IPS-NIHi7 (cell line): ENCODE data around the gene CCBE1.

Experiments used
- DNase-seq: peaks from one replicate; pipeline ENCODE4 v3.0.0; 2012; ENCODE audit warnings: mixed read lengths; ENCODE audit errors: extremely low spot score

CCBE1 gene

DNA sequence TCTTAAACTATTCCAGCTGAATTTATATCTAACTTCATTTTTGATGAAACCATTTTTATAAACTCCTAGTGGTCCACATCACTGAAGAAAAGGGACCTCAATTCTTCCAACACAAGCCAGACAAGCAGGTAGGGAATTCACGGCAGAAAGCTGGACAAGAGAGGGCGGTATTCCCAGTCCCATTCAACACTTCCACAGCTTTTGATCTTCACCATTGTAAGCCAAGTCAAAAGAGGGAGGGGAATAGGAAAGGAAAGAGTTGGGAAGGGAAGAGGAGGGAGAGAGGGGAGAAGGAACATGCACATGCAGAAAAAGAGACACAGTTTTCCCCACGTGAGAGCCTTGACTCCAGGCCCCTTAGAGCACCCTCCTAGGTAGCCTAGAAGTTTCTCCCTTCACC, 77.4 kb downstream of the CCBE1 start:
- no peak for DNase-seq

DNA sequence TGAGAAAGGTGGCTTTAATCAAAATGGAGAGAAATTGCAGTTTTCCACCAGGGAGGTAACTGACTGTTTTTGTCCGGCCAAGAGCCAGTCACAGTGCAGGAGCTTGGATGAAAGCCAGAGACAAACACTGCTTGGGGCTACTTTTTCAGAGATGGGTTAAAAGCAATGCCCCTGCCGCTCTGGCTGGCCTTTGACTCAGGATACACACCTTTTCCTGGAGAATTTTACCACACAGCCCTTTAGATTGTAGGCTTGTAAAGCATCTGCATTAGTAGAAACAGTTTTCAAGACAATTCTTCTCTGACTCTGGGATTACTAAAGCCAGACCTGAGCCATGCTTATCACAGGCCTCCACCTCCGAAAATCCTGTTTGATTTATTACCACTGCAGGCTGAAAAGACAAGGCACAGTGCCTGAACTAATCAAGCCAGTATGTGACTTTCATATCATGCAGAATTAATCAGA, 79.7 kb downstream of the CCBE1 start:
- DNase-seq, result no peak

DNA sequence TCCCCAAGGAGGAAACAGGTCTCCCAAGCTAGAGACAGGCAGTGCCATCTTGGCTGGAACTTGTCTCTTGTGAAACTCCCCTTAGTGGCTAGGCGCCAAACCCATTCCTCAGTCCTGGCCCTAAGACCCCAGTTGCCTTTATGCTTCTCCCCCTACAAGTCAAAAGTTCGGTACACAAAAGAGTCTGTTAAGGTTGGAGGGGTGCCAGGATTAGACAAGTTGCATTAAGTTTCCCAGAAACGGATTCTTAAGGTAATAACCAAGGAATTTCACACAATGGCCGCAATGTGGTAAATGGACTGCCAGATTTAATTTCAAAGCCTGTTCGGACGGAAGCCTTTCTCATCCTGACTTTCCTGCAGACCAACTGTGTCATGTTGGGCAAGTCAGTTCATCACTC, 80.7 kb downstream of the CCBE1 start:
- DNase-seq, result no peak

DNA sequence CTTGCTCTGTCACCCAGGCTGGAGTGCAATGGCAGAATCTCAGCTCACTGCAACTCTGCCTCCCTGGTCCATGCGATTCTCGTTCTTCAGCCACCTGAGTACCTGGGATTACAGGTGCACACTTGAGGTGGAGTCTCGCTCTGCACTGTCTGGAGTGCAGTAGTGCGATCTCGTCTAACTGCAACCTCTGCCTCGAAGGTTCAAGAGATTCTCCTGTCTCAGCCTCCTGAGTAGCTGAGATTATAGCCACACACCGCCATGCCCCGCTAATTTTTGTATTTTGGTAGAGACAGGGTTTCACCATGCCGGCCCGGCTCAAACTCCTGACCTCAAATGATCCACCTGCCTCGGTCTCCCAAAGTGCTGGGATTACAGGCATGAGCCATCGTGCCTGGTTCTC, 83.3 kb downstream of the CCBE1 start:
- DNase-seq, result no peak

DNA sequence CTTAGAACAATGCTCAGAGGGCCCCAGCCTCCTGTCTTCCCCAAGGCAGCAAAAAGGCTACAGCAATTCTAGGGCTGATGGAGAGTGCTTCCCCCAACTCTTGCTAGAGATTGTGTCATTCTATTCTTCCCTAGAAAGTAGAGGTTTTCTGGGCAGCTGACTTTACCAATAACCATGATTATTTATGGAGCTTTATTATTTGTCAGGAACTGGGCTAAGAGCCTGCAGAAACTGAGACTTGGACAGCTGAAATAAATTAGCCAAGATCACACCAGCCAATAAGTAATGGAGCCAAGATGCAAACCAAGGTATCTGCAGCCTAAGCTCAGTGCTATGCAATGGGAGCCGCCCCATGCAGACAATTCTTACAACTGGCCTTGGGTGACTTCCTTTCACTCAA, 84.8 kb downstream of the CCBE1 start:
- no peak for DNase-seq

DNA sequence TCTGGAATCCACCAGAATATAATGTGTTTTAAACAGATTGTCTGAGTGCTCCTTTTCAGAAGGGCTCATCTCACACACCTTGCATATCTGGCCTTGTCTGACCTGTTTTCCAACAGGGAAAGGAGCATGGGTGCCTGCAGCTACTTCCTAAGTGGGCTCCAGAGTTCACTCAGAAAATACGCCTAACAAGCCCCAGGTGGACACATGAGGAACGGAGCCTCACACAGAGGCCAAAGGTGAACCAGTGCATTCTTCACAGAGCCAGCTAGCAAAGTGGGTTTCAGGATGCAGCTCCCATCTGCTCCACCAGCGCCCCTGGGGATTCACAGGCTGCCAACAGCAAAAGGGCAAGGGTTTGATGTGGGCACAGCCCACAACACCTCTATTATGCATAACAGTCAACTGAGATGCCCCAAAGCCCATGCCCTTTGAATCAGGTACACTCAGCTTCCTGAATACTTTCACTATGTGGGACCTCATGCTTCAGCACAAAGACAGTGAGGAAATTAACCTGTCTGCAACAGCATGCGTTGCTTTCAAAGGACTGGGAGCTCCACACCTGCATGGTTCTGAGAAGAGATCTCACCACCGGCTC, 86.6 kb downstream of the CCBE1 start:
- no peak for DNase-seq

DNA sequence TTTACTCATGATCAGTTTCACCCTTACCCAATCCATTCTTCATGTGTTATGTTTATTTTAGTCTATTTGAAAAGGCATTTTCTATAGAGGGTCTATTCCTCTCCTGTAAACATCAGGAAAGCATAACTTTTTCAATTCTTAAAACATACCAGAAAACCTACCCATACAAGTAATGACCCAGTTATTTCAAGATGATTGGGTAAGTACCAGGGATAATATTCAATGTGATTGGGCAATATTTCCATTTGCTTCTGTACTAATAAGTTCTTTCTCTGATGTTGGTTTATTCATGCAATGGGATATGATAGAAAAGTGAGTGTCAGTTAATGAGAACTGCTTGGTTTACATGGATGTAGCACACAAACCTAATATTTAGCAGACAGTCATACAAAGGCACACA, 87.6 kb downstream of the CCBE1 start:
- no peak for DNase-seq

DNA sequence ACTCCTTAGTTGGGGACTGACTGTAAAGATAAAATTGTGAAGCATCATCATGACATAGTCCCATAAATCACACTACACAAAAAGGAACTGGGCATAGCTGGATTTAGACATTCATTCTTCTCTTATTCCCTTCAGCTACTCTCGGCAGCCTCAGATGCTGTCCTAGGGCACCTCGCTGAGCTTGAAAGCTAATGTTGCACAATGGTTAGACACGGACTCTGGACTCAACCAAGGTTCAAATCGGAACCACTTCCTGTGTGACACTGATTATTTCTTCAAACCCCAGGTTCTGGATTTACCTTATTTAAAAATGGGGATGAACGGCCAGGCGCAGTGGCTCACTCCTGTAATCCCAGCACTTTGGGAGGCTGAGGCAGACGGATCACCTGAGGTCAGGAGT, 89.8 kb downstream of the CCBE1 start:
- no peak for DNase-seq

DNA sequence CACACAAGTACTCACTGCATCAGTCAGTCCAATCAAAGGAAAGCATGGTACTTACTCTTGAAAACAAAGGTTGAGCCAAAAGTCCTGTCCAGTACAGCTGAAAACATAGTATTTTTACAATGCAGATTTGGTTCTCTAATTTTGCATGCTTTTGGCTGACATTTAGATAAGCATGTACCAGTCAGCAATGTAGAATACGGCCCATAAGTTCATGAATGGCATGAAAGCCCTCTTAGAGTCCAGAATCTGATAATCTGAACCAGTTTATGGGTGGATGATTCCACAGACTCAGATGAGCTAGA, 90.2 kb downstream of the CCBE1 start:
- DNase-seq, result no peak

DNA sequence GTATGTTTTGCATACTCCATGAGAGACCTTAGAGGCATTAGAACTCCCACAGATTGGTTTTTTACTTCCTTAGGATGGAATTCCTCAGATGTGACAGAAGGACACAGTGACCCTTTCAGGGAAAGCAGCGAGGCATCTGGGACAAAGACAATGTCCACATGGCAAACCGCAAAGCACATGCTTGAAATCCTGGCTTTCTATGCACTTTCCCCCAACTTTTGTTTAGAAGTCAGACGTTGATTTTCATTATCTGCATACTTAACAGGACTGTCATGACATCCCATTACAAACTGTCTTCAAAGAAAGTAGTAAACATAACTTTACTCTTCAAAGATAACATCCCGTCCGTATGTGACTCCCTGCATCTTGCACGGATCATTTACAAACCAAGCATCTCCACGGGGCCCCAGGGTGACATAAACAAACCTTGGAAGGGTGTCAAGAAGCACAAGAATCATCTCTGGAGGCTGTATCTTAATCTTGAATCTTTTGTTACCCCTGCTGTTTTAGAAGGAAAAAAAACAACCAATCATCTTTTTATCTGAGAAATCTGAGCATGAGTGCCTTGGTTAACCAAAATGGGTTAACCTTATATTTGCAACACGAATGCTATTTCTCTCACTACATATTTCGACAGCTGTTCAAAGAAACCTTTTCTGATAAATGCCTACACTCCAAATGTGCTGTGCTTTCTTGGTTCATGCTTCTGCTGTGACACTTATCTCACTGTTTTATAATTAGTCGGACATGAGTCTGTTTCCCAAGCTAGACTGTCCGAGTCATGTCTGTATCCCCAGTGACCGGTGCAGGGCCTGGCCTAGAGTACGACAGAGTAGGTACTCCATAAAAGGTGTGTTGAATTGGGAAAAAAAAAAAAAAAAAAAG, 90.8 kb downstream of the CCBE1 start:
- DNase-seq, result no peak

DNA sequence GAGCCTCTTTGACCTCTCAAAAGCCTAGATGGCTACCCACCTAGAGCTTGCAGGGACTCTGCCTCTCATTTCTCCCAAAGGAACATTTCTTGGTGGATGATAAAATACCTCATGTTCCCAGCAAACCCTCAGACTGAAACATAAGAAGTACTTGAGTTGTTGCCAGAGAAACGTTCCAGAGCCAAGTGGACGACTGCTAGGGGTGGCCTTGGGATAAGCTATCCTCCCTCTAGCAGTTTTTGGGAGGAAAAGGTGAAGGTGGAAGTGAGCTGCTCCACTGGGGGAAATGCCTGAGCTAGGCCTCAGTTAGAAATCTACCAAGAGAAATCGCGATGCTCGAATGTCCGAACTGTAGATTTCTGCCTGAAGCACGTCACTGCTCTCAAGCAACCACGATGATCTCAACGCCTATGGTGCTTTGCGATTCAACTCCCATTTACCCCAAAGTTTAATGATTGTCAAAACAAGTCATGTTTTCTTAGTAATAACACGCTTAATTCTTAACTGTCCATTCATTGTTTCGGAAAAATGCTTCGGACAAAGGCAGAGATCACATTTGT, 91.5 kb downstream of the CCBE1 start:
- no peak for DNase-seq

DNA sequence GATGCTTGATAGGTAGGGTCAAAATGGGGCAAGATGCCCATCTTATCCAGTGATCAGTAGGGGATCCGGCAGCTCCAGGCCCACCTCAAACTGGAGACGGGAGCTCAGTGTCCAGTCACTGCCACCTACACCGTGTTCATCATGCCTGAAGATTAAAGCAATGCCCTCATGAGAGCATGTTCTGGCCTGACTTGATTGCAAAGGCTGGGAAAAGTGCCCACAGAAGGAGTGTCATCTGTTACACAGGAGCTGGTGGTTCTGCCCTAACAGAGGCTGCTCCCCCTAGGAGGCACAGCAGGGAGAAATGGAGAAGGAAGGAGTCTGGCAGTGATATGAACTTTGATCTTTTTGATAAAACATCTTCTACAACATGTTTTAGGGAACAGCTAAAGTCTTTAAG, 92.3 kb downstream of the CCBE1 start:
- no peak for DNase-seq

DNA sequence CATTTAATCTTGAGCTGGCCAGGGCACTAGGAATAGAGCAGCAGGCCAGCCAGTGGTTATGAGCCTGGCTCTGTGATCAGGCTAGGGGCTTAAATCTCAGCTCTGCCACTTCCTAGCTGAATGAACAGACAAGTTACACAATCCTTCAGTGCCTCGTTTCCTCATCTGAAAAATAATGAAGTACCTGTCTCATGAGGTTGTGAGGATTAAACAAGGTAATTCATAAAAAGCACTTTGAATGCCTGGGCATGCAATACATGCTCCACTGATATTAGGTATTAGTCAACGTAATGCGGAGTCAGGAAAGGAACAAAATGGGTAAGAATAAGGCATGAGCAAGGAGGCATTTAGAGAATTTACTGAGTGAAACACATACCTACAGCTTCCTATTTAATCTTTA, 100.2 kb downstream of the CCBE1 start:
- no peak for DNase-seq

DNA sequence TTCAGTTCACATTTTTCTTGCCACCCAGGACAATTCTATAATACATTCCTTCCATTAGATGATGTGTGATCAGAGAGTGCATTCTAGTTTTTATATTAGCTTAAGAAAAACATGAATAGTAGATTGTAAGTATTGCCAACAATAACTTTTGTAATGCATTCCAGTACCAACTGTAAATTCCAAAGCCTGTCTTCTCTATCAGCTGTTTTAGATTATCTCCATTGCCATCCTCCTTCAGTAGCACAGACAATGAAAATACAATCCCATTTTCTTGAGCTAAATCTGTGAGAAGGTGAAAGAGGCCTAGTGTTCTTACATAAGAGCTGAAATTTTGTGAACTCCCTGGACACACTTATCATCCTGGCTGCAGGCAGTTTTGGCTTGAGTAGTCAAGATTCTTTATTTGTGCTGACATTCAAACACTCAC, 103.9 kb downstream of the CCBE1 start:
- DNase-seq, result no peak

DNA sequence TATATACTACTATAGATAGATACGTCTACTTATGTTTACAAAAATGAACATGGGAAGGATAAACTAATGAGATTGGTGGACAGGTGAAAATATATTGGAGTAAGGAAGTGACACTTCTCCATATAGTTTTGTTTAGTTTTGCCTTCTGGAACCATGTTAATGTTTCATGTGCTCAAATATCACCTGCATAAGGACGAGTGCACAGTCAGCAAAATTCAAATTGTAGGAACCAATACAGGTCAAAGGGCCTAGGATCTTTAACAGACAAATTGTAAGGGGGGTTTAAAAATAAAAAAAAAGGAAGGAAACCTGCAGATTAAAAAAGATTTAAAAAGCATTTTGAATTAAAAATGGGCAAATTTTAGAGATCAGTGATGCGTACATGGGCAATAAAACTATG, 104.6 kb downstream of the CCBE1 start:
- no peak for DNase-seq

DNA sequence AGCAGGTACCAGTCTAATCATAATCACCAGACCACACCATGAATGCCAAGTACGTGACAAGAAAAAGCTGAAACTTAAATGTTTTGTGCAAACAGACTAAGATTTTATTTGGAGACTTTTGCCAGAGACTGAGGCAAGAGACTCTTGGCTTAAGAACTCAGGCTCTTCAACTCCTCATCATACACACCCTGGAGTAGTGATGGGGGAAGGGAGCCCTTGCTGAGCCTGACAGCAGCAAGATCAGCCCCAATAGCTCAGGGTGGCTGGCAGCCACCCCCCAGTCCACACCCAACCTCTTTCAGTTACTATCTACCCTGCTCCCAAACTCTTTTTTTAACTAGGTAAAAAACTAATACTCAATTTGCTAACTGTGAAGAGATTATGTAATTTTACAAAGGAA, 114.8 kb downstream of the CCBE1 start:
- no peak for DNase-seq

DNA sequence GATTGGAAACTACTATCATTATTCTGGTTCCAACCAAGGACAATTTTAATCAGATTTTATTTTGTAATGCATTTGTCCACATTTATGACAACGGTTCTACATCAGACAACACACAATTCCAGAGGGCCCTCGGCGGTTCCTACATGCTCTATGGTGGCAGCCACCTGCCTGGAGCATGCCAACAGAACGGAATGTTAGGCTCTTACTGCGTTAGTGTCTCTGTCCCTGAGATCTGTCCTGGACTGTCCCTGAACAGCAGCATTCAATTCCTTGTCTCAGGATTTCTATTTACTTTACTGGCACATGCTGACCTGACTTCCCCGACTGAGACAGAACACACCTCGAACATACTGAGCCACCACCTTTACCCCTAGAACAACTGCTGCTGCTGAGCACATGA, 117.7 kb downstream of the CCBE1 start:
- DNase-seq, result no peak

DNA sequence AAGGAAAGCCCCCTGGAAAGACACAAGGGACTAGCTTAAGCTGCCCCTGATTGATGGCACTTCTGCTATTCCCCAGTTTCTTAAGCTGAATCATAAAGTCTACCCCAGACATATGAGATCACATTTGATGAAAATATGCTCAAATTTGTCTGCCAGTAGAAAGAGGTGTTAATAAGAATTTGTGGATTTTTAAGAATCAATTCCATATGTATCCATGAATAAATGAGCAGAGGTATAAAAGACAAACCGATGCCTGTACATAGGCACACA, 119.9 kb downstream of the CCBE1 start:
- DNase-seq, result no peak

DNA sequence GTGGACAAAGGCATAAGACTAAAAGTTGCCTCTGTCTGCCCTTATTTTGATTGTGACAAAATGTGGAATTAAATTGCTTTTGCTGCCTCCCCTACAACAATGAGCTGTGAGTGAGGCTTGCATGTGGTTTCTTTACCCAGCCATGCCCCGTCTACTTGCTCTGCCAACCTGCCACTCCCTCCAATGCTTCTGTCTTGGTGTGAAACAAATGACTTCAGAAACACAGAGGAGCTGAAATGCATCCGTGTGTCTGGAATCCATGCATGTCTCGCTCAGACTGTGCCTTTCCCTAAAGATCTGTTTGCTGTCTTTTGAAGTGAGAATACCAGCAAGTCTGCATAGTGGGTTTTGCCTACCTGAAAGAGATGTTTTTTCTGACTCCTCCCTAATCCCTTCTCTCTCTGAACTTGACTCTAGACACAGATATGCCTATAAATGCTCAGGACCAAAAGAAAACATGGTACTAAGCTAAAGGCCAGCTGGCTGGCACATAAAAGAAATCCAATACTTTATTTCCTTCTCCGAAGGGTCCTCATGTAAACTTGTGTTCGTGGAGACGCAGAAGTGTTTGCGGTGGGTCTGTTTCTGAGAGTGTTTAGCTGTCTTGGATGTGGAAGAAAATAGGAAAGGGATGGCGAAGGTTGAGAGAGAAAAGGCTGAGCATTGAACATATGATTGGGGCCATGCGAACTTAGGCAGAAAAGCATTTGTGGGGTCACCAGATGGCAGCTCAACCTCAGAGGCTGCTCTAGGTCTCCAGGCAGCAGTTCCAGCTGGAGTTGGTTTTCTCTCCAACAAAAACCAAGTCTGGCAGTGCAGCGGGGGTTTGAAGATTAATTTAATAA, 120.5 kb downstream of the CCBE1 start:
- no peak for DNase-seq

DNA sequence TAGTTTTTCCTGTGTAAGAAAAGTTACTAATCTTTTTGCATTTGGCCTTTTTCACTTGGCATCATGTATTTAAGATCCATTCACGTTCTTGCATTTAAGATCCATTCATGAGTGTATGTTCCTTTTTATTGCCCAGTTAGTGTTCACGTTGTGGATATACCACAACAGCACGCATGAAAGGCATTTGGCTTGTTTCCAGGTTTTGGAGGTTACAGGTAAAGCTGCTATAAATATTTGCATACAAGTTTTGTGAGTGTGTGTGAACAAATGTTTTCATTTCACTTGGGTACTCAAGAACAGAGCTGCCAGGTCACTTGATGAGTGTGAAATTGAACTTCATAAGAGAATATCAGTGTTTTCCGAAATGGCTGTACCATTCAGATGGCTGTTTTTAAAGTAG, 121.2 kb downstream of the CCBE1 start:
- no peak for DNase-seq

DNA sequence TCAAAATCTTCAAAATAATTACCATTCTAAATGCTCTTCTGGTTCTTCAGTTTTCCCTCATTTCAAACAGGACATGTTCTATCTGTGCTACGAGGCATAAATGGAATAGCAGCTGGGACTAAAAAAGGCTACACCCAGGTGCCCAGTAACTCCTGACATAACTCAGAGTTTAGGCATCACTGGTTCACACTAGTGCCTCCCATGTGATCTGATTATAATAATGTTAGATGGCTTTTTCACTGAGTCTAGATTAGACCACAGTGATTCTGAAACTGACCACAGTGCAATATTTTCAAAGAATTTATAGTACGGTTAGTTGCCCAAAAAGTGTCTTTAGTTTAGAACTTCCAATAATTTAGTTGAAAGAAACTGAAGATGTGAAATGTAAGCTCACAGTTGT, 123.3 kb downstream of the CCBE1 start:
- no peak for DNase-seq

DNA sequence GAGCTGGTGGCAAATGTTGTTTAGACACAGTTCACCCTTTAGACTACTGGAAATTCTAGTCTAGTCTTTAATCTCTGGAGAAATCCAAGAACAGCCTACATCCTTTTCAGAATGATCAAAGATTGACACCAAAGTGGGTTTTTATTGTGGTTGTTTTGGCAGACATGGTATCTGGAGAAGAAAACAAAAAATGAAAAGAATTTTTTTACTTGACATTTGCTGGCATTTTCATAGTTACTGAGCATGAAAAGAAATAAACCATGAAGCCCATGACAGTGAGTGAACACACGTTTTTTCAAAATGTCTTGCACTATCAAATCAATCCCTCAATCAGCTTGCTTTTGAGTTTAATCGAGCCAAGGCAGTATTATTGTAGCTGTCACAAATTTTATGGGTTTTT, 125.3 kb downstream of the CCBE1 start:
- no peak for DNase-seq

DNA sequence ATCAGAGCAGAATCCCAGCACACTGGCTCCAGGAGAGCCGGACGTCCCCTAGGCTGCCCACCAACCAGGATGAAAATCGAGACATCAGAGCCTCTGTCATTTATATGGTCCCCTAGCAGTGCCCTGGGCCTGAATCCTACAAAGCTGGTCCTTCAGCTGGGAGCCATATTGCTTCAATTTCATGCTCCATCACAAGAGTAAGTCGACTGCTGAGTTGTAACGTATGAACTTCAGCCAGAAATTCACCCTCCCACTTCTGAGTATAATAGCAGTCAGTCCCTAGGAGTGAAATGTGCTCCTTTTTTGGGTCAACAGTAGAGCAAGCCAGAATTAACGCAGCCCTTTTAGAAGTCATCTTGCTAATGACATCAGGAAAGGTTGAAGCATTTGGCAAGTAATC, 126.4 kb downstream of the CCBE1 start:
- DNase-seq, result no peak
